CD4-positive, alpha-beta memory T cell (primary cell): ENCODE results near the gene EXD3. TPM values are rescaled to one million over a fixed set of nuclear protein-coding genes. Genes with fewer than 3 reads are reported as not detected.

Experiments
- CTCF ChIA-PET: fragments of 350-600 bp; sonication (Branson Sonifier 250); formaldehyde crosslinking; loops from one replicate; lab custom pipeline; 2021; ENCODE audit warnings: inconsistent platforms; ENCODE audit not compliant: partially characterized antibody; lab: Charles Lee
- POLR2A ChIA-PET: fragments of 350-600 bp; sonication (Branson Sonifier 250); formaldehyde crosslinking; loops from one replicate; lab custom pipeline; 2021; ENCODE audit not compliant: partially characterized antibody; lab: Charles Lee
- DNase-seq, 5 donors: peaks; one replicate each; pipeline versions ENCODE4 v3.0.0 to v3.0.0-alpha.2; 2020 to 2022; ENCODE audit warnings: mixed read lengths in 1 of 5
- H3K27ac ChIP-seq: one replicate; pipeline ENCODE4 v1.7.0; 2013; ENCODE audit warnings: low read depth, low read length
- H3K27me3 ChIP-seq: 2 replicates; pipeline ENCODE4 v1.7.0; 2013; ENCODE audit warnings: mild to moderate bottlenecking, low read length, moderate library complexity; ENCODE audit not compliant: insufficient read depth
- H3K36me3 ChIP-seq: 2 replicates; pipeline ENCODE4 v1.7.0; 2013; ENCODE audit warnings: mild to moderate bottlenecking, low read length, moderate library complexity; ENCODE audit not compliant: insufficient read depth
- H3K4me1 ChIP-seq: 2 replicates; pipeline ENCODE4 v1.7.0; 2013; ENCODE audit warnings: mild to moderate bottlenecking, low read length, moderate library complexity; ENCODE audit not compliant: insufficient read depth
- H3K4me3 ChIP-seq, 2 donors: one replicate each; pipeline ENCODE4 v1.7.0; 2013; ENCODE audit warnings: low read length in 2 of 2, mild to moderate bottlenecking in 1 of 2
- H3K9me3 ChIP-seq, 2 donors: one replicate each; pipeline ENCODE4 v1.7.0; 2013; ENCODE audit warnings: low read length in 2 of 2, control low read depth in 1 of 2; ENCODE audit not compliant: control insufficient read depth in 1 of 2
- H3K27ac Mint-ChIP-seq, 7 donors: one replicate each; pipeline ENCODE4 v1.8.0; 2020 to 2021; ENCODE audit warnings: mixed read lengths in 7 of 7, mild to moderate bottlenecking in 6 of 7, inconsistent platforms in 3 of 7, moderate library complexity in 3 of 7
- H3K27me3 Mint-ChIP-seq, 2 donors: one replicate each; pipeline ENCODE4 v1.8.0; 2020 to 2021; ENCODE audit warnings: mixed read lengths in 2 of 2
- H3K36me3 Mint-ChIP-seq, 2 donors: one replicate each; pipeline ENCODE4 v1.8.0; 2020 to 2021; ENCODE audit warnings: mixed read lengths in 2 of 2, inconsistent platforms in 1 of 2, mild to moderate bottlenecking in 1 of 2
- H3K4me1 Mint-ChIP-seq, 4 donors: one replicate each; pipeline ENCODE4 v1.8.0; 2020 to 2021; ENCODE audit warnings: mixed read lengths in 4 of 4, mild to moderate bottlenecking in 1 of 4
- H3K4me3 Mint-ChIP-seq, 8 donors: one replicate each; pipeline ENCODE4 v1.8.0; 2020 to 2021; ENCODE audit warnings: mixed read lengths in 8 of 8, mild to moderate bottlenecking in 7 of 8, moderate library complexity in 6 of 8, inconsistent platforms in 3 of 8
- H3K9me3 Mint-ChIP-seq, 8 donors: one replicate each; pipeline ENCODE4 v1.8.0; 2020 to 2021; ENCODE audit warnings: mixed read lengths in 8 of 8, mild to moderate bottlenecking in 5 of 8, inconsistent platforms in 3 of 8, moderate library complexity in 1 of 8
- intact Hi-C: fragments of 100-400 bp; cut with micrococcal nuclease; formaldehyde crosslinking; loops from one replicate; pipeline ENCODE4 v1.15.1; 2023
- polyA plus RNA-seq, 2 donors: library from polyadenylated mRNA; unstranded; fragments of 300-500 nt; fragmentation: Illumina TruSeq; gene quantifications; one replicate each; pipeline ENCODE4 v1.2.3, GENCODE V29; 2021
- total RNA-seq, 2 experiments: library from RNA; stranded (reverse); gene quantifications; one replicate each; pipeline ENCODE4 v1.2.3, GENCODE V29; 2021

Gene EXD3
- total and polyA plus RNA-seq, 4 experiments from 2014 or later, result 2.5 to 21.9 (median 14.2) TPM

GRCh38 chr9:137275203-137275587 is 147.8 kb downstream of the EXD3 start:
- H3K4me1 ChIP-seq, result peaks cover 22% of the 10 kb centered on the region
- CTCF ChIA-PET, result no interaction called here
- POLR2A ChIA-PET, result no interaction called here
- H3K27ac ChIP-seq, result no peak overlapping the region
- Mint-ChIP-seq H3K27ac (peak overlapping the region in 1 of 7 donors; percentile 27), H3K36me3 (peaks cover 5 to 7% of the 10 kb centered on the region in 2 donors), H3K27me3 (peaks cover 0 to 1% of the 10 kb centered on the region in 2 donors), H3K4me1 (peaks cover 8 to 25% (median 17%) of the 10 kb centered on the region in 4 donors), H3K4me3 (peak overlapping the region in 1 of 8 donors; percentile 43), H3K9me3 (no peaks in the 10 kb centered on the region)
- intact Hi-C loops, result no loop called here
- H3K4me3 ChIP-seq, result no peak overlapping the region
- no peaks in the 10 kb centered on the region for H3K9me3 ChIP-seq
- H3K36me3 ChIP-seq, result no peaks in the 10 kb centered on the region
- H3K27me3 ChIP-seq, result no peaks in the 10 kb centered on the region
- DNase-seq, result no peak

GRCh38 chr9:137273611-137274320 is 149.2 kb downstream of the EXD3 start:
- no peak for DNase-seq
- no peak overlapping the region for H3K27ac Mint-ChIP-seq
- Histone ChIP-seq H3K9me3 (no peaks in the 10 kb centered on the region), H3K27me3 (no peaks in the 10 kb centered on the region), H3K36me3 (peaks cover 5% of the 10 kb centered on the region), H3K4me3 (no peak overlapping the region), H3K27ac (no peak overlapping the region), H3K4me1 (peaks cover 22% of the 10 kb centered on the region)
- POLR2A ChIA-PET, result interaction anchor here (0.6 to 2.0 kb wide), 3 partner anchors 33 to 821 kb away, joined by 3 to 7 read pairs (median 3); partner anchors contain the start of gene TUBB4B
- H3K4me1 Mint-ChIP-seq, result peaks cover 9 to 33% (median 21%) of the 10 kb centered on the region in 4 donors
- peaks cover 13 to 18% of the 10 kb centered on the region in 2 donors for H3K36me3 Mint-ChIP-seq
- H3K4me3 Mint-ChIP-seq, result no peak overlapping the region
- H3K27me3 Mint-ChIP-seq, result peaks cover 0 to 1% of the 10 kb centered on the region in 2 donors
- CTCF ChIA-PET, result interaction anchor here (1.0 kb wide), 1 partner anchor 8 kb away, joined by 3 read pairs; no protein-coding TSS in a partner anchor
- no peaks in the 10 kb centered on the region for H3K9me3 Mint-ChIP-seq
- intact Hi-C loops, result no loop called here

- no peak overlapping the region for H3K4me3 ChIP-seq
- Mint-ChIP-seq H3K9me3 (no peaks in the 10 kb centered on the region), H3K27me3 (peaks cover 0 to 1% of the 10 kb centered on the region in 2 donors), H3K4me3 (no peak overlapping the region), H3K36me3 (peaks cover 17 to 23% of the 10 kb centered on the region in 2 donors), H3K27ac (no peak overlapping the region), H3K4me1 (peaks cover 13 to 36% (median 22%) of the 10 kb centered on the region in 4 donors)
- no peak for DNase-seq
- H3K36me3 ChIP-seq, result peaks cover 5% of the 10 kb centered on the region
- intact Hi-C loops, result no loop called here
- no peaks in the 10 kb centered on the region for H3K9me3 ChIP-seq
- H3K27ac ChIP-seq, result no peak overlapping the region
- peaks cover 22% of the 10 kb centered on the region for H3K4me1 ChIP-seq
- POLR2A ChIA-PET, result interaction anchor here (0.6 to 2.0 kb wide), 3 partner anchors 17 to 205 kb away, joined by 3 to 7 read pairs (median 3); partner anchors contain the start of gene TUBB4B
- CTCF ChIA-PET, result interaction anchor here (1.0 kb wide), 1 partner anchor 9 kb away, joined by 3 read pairs; no protein-coding TSS in a partner anchor
- no peaks in the 10 kb centered on the region for H3K27me3 ChIP-seq
Measured at GRCh38 chr9:137273095-137273490, 149.9 kb downstream of the EXD3 start.

- H3K36me3 Mint-ChIP-seq, result peaks cover 20 to 25% of the 10 kb centered on the region in 2 donors
- H3K4me3 ChIP-seq, result no peak overlapping the region
- no peaks in the 10 kb centered on the region for H3K27me3 Mint-ChIP-seq
- CTCF ChIA-PET, result interaction anchor here (1.0 kb wide), 1 partner anchor 10 kb away, joined by 3 read pairs; no protein-coding TSS in a partner anchor
- intact Hi-C loops, result no loop called here
- no peaks in the 10 kb centered on the region for H3K9me3 ChIP-seq
- no peaks in the 10 kb centered on the region for H3K9me3 Mint-ChIP-seq
- no peak overlapping the region for H3K27ac Mint-ChIP-seq
- H3K4me1 Mint-ChIP-seq, result peaks cover 13 to 32% (median 22%) of the 10 kb centered on the region in 4 donors
- peaks cover 17% of the 10 kb centered on the region for H3K4me1 ChIP-seq
- POLR2A ChIA-PET, result interaction anchor here (0.7 to 2.0 kb wide), 2 partner anchors 16 to 32 kb away, joined by 3 to 7 read pairs; partner anchors contain the start of gene TUBB4B
- no peak for DNase-seq
- H3K27me3 ChIP-seq, result no peaks in the 10 kb centered on the region
- H3K4me3 Mint-ChIP-seq, result no peak overlapping the region
- H3K36me3 ChIP-seq, result peaks cover 9% of the 10 kb centered on the region
- no peak overlapping the region for H3K27ac ChIP-seq
Measured at GRCh38 chr9:137272241-137273094, 150.5 kb downstream of the EXD3 start.

- no peak overlapping the region for H3K4me3 Mint-ChIP-seq
- H3K4me3 ChIP-seq, result no peak overlapping the region
- POLR2A ChIA-PET, result interaction anchor here (1.2 kb wide), 1 partner anchor 31 kb away, joined by 3 read pairs; the partner anchor contains the start of gene TUBB4B
- no peak overlapping the region for H3K27ac ChIP-seq
- CTCF ChIA-PET, result no interaction called here
- no peaks in the 10 kb centered on the region for H3K9me3 ChIP-seq
- H3K4me1 Mint-ChIP-seq, result peaks cover 12 to 27% (median 19%) of the 10 kb centered on the region in 4 donors
- H3K27me3 Mint-ChIP-seq, result no peaks in the 10 kb centered on the region
- no peaks in the 10 kb centered on the region for H3K27me3 ChIP-seq
- H3K36me3 ChIP-seq, result peaks cover 9% of the 10 kb centered on the region
- peaks cover 11% of the 10 kb centered on the region for H3K4me1 ChIP-seq
- peak overlapping the region in 2 of 7 donors; percentile 42 to 65 for H3K27ac Mint-ChIP-seq
- no peak for DNase-seq
- H3K9me3 Mint-ChIP-seq, result no peaks in the 10 kb centered on the region
- intact Hi-C loops, result no loop called here
- H3K36me3 Mint-ChIP-seq, result peaks cover 20 to 25% of the 10 kb centered on the region in 2 donors
Measured at GRCh38 chr9:137271696-137272076, 151.3 kb downstream of the EXD3 start.

GRCh38 chr9:137270929-137271695 is 151.8 kb downstream of the EXD3 start:
- POLR2A ChIA-PET, result interaction anchor here (1.2 kb wide), 1 partner anchor 30 kb away, joined by 3 read pairs; the partner anchor contains the start of gene TUBB4B
- Mint-ChIP-seq H3K36me3 (peaks cover 20 to 25% of the 10 kb centered on the region in 2 donors), H3K9me3 (no peaks in the 10 kb centered on the region), H3K4me1 (peaks cover 11 to 27% (median 18%) of the 10 kb centered on the region in 4 donors), H3K4me3 (no peak overlapping the region), H3K27me3 (no peaks in the 10 kb centered on the region), H3K27ac (peak overlapping the region in 4 of 7 donors; percentile 13 to 73 (median 54))
- H3K4me3 ChIP-seq, result no peak overlapping the region
- H3K27me3 ChIP-seq, result no peaks in the 10 kb centered on the region
- no peak overlapping the region for H3K27ac ChIP-seq
- no peaks in the 10 kb centered on the region for H3K9me3 ChIP-seq
- H3K36me3 ChIP-seq, result peaks cover 13% of the 10 kb centered on the region
- H3K4me1 ChIP-seq, result peaks cover 11% of the 10 kb centered on the region
- intact Hi-C loops, result no loop called here
- DNase-seq, result peak in 3 of 5 donors; percentile 22 to 37 (median 24)
- CTCF ChIA-PET, result no interaction called here
